Prostate gland (tissue), 2 donors: ENCODE results near the gene CYP19A1.

ENCODE experiments used
- CTCF ChIP-seq, 4 experiments: fragments of 200-600 bp in 2 of 4; fragments of 450-650 bp in 2 of 4; sonication (generic) in 2 of 4; IDR thresholded peaks; 1 replicate in 3 of 4; 2 replicates in 1 of 4; pipeline ENCODE4 v1.5.1; 2016 to 2019; ENCODE audit warnings: antibody characterized with exemption in 4 of 4, mild to moderate bottlenecking in 2 of 4, moderate library complexity in 2 of 4
- POLR2AphosphoS5 ChIP-seq: sonication (generic); formaldehyde crosslinking; IDR thresholded peaks from one replicate; pipeline ENCODE4 v1.6.1; 2017; ENCODE audit warnings: antibody characterized with exemption

GRCh38 chr15:51180011-51180410, 158.4 kb downstream of the CYP19A1 start:
- TF ChIP-seq POLR2AphosphoS5 (no peak), CTCF (IDR thresholded peaks at IDR 0.05) (no peak)
